Stimulated activated CD4-positive, alpha-beta T cell treated with anti-CD3 and anti-CD28 coated beads, Interleukin-15, amount 100 ng/mL, for 1 hour (primary cell): ENCODE results near the gene ACY1.
"Not testable (repeated sequence)": the region's sequence is repeated elsewhere in the genome, so short reads cannot be mapped to it uniquely, and the experiment has no call there.

ENCODE experiments used
- DNase-seq, 2 donors: peaks; one replicate each; pipeline ENCODE4 v3.0.0-alpha.2; 2020; ENCODE audit warnings: low read depth in 1 of 2, low spot score in 1 of 2

The ACY1 gene

GRCh38 chr3:51982352-51982837, 940 bp upstream of the ACY1 start:
- DNase-seq: no peak

- no peak for DNase-seq
Observed at GRCh38 chr3:51983578-51984268, 388 bp downstream of the ACY1 start.

- no peak for DNase-seq
Observed at GRCh38 chr3:51984269-51984647, 923 bp downstream of the ACY1 start.

- DNase-seq: no peak
Observed at GRCh38 chr3:51985063-51985462, 1.7 kb downstream of the ACY1 start.

GRCh38 chr3:51986010-51986947, 2.9 kb downstream of the ACY1 start:
- DNase-seq: no peak

- no peak for DNase-seq
Observed at GRCh38 chr3:51987568-51987967, 4.2 kb downstream of the ACY1 start.

GRCh38 chr3:51988286-51989146, 5.2 kb downstream of the ACY1 start:
- no peak for DNase-seq

- not testable (repeated sequence) for DNase-seq
Observed at GRCh38 chr3:51990501-51990971, 7.2 kb downstream of the ACY1 start.

GRCh38 chr3:51992017-51992682, 8.8 kb downstream of the ACY1 start:
- DNase-seq: no peak

GRCh38 chr3:51993657-51994056, 10.3 kb downstream of the ACY1 start:
- not testable (repeated sequence) for DNase-seq

- no peak for DNase-seq
Observed at GRCh38 chr3:51994530-51994929, 11.2 kb downstream of the ACY1 start.

GRCh38 chr3:51995346-51996163, 12.2 kb downstream of the ACY1 start, which contains the start of gene RPL29:
RPL29 (minus strand) TSS chr3:51995895; CDS start chr3:51995461, 434 bp downstream.
- peak; percentile 80 to 83 for DNase-seq

GRCh38 chr3:51997172-51997571, 13.8 kb downstream of the ACY1 start:
- no peak for DNase-seq

GRCh38 chr3:51997935-51998596, 14.7 kb downstream of the ACY1 start:
- no peak for DNase-seq

- DNase-seq: no peak
Observed at GRCh38 chr3:51998774-51999173, 15.4 kb downstream of the ACY1 start.

- DNase-seq: no peak
Observed at GRCh38 chr3:51999846-52000245, 16.5 kb downstream of the ACY1 start.

GRCh38 chr3:52001443-52001974, 18.2 kb downstream of the ACY1 start:
- peak; percentile 71 to 73 for DNase-seq

GRCh38 chr3:52002748-52003147, 19.4 kb downstream of the ACY1 start:
- DNase-seq: no peak
